Measurements from ENCODE around the gene UBE2M. TPM values are rescaled to one million over a fixed set of nuclear protein-coding genes. Genes with fewer than 3 reads are reported as not detected.

The UBE2M gene
- total RNA-seq, 1 donor from 2014 or later = 66.7 TPM

DNA sequence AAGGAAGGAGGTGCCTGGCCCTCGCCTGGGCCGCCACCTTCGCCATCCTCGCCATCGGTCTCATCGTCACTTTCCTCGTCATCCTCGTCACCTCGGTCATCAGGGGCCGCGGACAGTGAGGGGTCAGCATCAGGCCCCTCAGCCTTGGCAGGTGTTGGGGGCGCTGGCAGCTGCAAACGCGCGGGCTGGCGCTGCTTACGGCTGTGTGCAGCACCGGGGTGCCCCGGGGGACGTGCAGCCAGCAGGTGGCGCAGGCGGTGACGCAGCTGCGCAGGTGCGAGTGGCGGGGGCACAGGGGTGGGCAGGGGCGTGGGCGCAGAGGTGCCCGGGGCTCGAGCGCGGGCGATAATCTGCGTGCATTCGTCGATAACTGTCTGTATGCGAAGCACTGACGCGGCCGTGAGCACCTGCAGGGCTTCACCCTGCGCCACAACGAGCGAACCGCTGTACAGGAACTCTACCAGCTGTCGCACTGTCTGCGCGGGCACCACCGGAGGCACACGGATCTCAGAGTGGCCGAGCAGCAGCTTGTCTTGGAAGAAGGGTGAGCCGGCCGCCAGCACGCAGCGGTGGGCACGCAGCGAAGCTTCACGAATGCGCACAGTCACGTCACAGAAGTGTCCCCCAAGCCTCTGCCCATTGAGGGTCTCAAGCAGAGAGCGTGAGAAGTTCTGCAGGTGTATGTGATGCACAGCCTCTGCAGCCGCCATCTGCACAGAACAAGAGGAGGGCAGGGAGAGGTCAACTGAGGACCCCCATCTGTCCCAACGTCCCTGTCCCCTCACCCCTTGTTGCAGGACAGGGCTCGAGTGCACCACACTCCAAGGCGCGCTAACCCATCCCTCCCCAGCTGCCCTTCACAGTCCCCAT is 41.2 kb downstream of the UBE2M start:
- Mint-ChIP-seq H3K4me3 (no peak overlapping the region), H3K36me3 (ENCODE audit: low read depth) (peaks cover 31% of the 10 kb centered on the region), H3K9me3 (no peaks in the 10 kb centered on the region), H3K4me1 (peaks cover 48% of the 10 kb centered on the region), H3K27me3 (no peaks in the 10 kb centered on the region), H3K27ac (no peak overlapping the region)
- ATAC-seq (ENCODE audit: low read depth) (no peak), DNase-seq (no peak)
- intact Hi-C loops (cut with micrococcal nuclease) = loop anchor here (5.0 kb wide), 3 partner anchors 40 to 1110 kb away; partner anchors contain the start of genes ZNF446 and ZNF544
- POLR2A ChIA-PET = interaction anchor here (0.7 to 0.9 kb wide), 2 partner anchors 9 to 27 kb away, joined by 3 read pairs; partner anchors contain the start of gene TRIM28
- CTCF ChIA-PET = no interaction called here
- no peak for TF ChIP-seq CTCF (IDR thresholded peaks at IDR 0.05)

DNA sequence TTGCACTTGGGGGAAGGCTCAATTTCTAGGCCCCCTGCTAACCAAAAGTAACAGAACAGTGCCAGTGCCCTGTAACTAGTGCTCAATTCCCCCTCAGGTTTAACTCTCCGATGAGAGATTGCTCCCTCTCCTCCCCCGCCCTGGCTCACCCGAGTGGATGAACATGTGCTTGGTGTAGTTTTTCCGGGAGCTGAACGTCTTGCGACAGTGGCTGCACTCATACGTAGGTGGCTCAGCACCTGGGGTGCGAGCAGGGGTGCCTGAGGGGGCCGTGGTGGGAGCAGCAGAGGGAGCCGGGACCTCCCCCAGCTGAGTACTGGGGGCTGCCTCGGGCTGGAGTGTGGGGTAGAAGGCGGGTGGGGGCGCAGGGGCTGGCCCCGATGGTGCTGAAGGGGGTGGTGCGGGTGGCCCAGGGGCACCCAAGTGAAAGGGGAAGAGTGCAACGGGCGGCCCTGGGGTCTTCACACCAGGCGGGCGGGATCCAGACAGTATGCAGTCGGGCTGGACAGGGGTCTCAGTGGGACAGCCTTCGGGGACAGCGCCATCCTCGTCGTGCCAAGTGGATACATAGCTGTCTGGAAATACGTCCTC is 42.1 kb downstream of the UBE2M start:
- peaks cover 31% of the 10 kb centered on the region for H3K36me3 Mint-ChIP-seq (ENCODE audit: low read depth)
- no peak overlapping the region for H3K27ac Mint-ChIP-seq
- DNase-seq = no peak
- POLR2A ChIA-PET = interaction anchor here (0.6 to 0.9 kb wide), 3 partner anchors 8 to 39 kb away, joined by 3 read pairs; partner anchors contain the start of genes CHMP2A and TRIM28
- CTCF ChIA-PET = no interaction called here
- no peaks in the 10 kb centered on the region for H3K9me3 Mint-ChIP-seq
- intact Hi-C loops (cut with micrococcal nuclease) = loop anchor here (5.0 kb wide), 3 partner anchors 39 to 1109 kb away; partner anchors contain the start of genes ZNF446 and ZNF544
- no peaks in the 10 kb centered on the region for H3K27me3 Mint-ChIP-seq
- no peak for TF ChIP-seq CTCF (IDR thresholded peaks at IDR 0.05)
- peaks cover 48% of the 10 kb centered on the region for H3K4me1 Mint-ChIP-seq
- no peak overlapping the region for H3K4me3 Mint-ChIP-seq
- ATAC-seq (ENCODE audit: low read depth) = no peak

GRCh38 chr19:58515259-58515658 is 43.2 kb downstream of the UBE2M start:
- H3K27me3 Mint-ChIP-seq = no peaks in the 10 kb centered on the region
- no peak overlapping the region for H3K27ac Mint-ChIP-seq
- peaks cover 31% of the 10 kb centered on the region for H3K36me3 Mint-ChIP-seq (ENCODE audit: low read depth)
- H3K4me3 Mint-ChIP-seq = peak overlapping the region; percentile 20
- H3K4me1 Mint-ChIP-seq = peaks cover 45% of the 10 kb centered on the region
- ChIA-PET POLR2A (no interaction called here), CTCF (no interaction called here)
- intact Hi-C loops (cut with micrococcal nuclease) = loop anchor here (5.0 kb wide), 3 partner anchors 38 to 1108 kb away; partner anchors contain the start of genes ZNF446 and ZNF544
- ATAC-seq (ENCODE audit: low read depth) (no peak), DNase-seq (no peak)
- TF ChIP-seq CTCF (IDR thresholded peaks at IDR 0.05) = no peak
- H3K9me3 Mint-ChIP-seq = no peaks in the 10 kb centered on the region

- ATAC-seq (ENCODE audit: low read depth) (no peak), DNase-seq (no peak)
- intact Hi-C loops (cut with micrococcal nuclease) = loop anchor here (1.0 to 5.0 kb wide), 5 partner anchors 15 to 1107 kb away; partner anchors contain the start of genes ZNF446 and ZNF544
- TF ChIP-seq CTCF (IDR thresholded peaks at IDR 0.05) = no peak
- CTCF ChIA-PET = interaction anchor here (0.7 to 1.2 kb wide), 6 partner anchors 14 to 66 kb away, joined by 3 to 14 read pairs (median 4); no protein-coding TSS in a partner anchor
- peaks cover 27% of the 10 kb centered on the region for H3K36me3 Mint-ChIP-seq (ENCODE audit: low read depth)
- H3K4me3 Mint-ChIP-seq = peak overlapping the region; percentile 63
- POLR2A ChIA-PET = interaction anchor here (0.5 to 1.1 kb wide), 6 partner anchors 10 to 61 kb away, joined by 3 to 7 read pairs (median 5); partner anchors contain the start of gene TRIM28
- peaks cover 38% of the 10 kb centered on the region for H3K4me1 Mint-ChIP-seq
- no peaks in the 10 kb centered on the region for H3K9me3 Mint-ChIP-seq
- H3K27ac Mint-ChIP-seq = peak overlapping the region; percentile 24
- H3K27me3 Mint-ChIP-seq = no peaks in the 10 kb centered on the region
Measured at GRCh38 chr19:58514564-58515022, 43.8 kb downstream of the UBE2M start.

Measured in activated B cell treated with CpG ODN at 0.5 μM for 24 hours (primary cell).